ENCODE measurements around the gene TBP.

The TBP gene

GRCh38 chr6:170509723-170510018 is 44.5 kb upstream of the TBP start:
- Mint-ChIP-seq H3K27me3 (ENCODE audit: low read depth) (peaks cover 4% of the 10 kb centered on the region), H3K9me3 (peaks cover 18% of the 10 kb centered on the region), H3K4me1 (peaks cover 8% of the 10 kb centered on the region), H3K27ac (no peak overlapping the region), H3K36me3 (ENCODE audit: low read depth) (peaks cover 7% of the 10 kb centered on the region), H3K4me3 (no peak overlapping the region)
- TF ChIP-seq, protein P1, sequence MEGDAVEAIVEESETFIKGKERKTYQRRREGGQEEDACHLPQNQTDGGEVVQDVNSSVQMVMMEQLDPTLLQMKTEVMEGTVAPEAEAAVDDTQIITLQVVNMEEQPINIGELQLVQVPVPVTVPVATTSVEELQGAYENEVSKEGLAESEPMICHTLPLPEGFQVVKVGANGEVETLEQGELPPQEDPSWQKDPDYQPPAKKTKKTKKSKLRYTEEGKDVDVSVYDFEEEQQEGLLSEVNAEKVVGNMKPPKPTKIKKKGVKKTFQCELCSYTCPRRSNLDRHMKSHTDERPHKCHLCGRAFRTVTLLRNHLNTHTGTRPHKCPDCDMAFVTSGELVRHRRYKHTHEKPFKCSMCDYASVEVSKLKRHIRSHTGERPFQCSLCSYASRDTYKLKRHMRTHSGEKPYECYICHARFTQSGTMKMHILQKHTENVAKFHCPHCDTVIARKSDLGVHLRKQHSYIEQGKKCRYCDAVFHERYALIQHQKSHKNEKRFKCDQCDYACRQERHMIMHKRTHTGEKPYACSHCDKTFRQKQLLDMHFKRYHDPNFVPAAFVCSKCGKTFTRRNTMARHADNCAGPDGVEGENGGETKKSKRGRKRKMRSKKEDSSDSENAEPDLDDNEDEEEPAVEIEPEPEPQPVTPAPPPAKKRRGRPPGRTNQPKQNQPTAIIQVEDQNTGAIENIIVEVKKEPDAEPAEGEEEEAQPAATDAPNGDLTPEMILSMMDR (IDR thresholded peaks at IDR 0.05; ENCODE audit: unreplicated experiment in 3 of 3) = no peak

DNA sequence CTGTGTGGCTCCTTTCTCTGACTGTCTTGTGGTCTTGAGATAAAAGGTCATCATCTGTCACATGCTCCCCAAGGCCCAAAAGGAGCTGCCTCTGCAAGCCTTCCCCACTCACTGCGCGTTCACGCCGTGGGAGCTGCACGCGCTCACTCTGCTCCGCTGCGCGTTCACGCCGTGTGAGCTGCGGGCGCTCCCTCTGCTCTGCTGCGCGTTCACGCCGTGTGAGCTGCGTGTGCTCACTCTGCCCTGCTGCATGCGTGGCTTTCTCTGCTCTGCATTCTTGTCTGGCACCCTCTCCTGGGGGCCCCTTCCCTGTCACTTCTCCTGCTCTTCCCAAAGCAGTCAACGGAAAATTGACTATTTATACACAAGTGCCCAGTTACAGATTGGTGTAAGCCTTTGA is 43.5 kb upstream of the TBP start:
- Mint-ChIP-seq H3K4me1 (peaks cover 2% of the 10 kb centered on the region), H3K27ac (no peak overlapping the region), H3K4me3 (no peak overlapping the region), H3K27me3 (ENCODE audit: low read depth) (no peaks in the 10 kb centered on the region), H3K36me3 (ENCODE audit: low read depth) (peaks cover 11% of the 10 kb centered on the region), H3K9me3 (peaks cover 26% of the 10 kb centered on the region)
- TF ChIP-seq, protein P1 (IDR thresholded peaks at IDR 0.05; ENCODE audit: unreplicated experiment in 3 of 3) = no peak

GRCh38 chr6:170512249-170512648 is 41.9 kb upstream of the TBP start:
- Mint-ChIP-seq H3K9me3 (peaks cover 33% of the 10 kb centered on the region), H3K27ac (no peak overlapping the region), H3K27me3 (ENCODE audit: low read depth) (no peaks in the 10 kb centered on the region), H3K4me3 (no peak overlapping the region), H3K36me3 (ENCODE audit: low read depth) (peaks cover 11% of the 10 kb centered on the region), H3K4me1 (no peaks in the 10 kb centered on the region)
- TF ChIP-seq, protein P1 (IDR thresholded peaks at IDR 0.05; ENCODE audit: unreplicated experiment in 3 of 3) = no peak

- no peak overlapping the region for H3K27ac Mint-ChIP-seq
- H3K27me3 Mint-ChIP-seq (ENCODE audit: low read depth) = no peaks in the 10 kb centered on the region
- no peaks in the 10 kb centered on the region for H3K4me1 Mint-ChIP-seq
- H3K9me3 Mint-ChIP-seq = peaks cover 42% of the 10 kb centered on the region
- H3K36me3 Mint-ChIP-seq (ENCODE audit: low read depth) = peaks cover 11% of the 10 kb centered on the region
- TF ChIP-seq, protein P1 (IDR thresholded peaks at IDR 0.05; ENCODE audit: unreplicated experiment in 3 of 3) = no peak
- H3K4me3 Mint-ChIP-seq = no peak overlapping the region
These were observed 39.3 kb upstream of the TBP start for GRCh38 chr6:170514908-170515307.

GRCh38 chr6:170516783-170517616 is 37.2 kb upstream of the TBP start:
- Mint-ChIP-seq H3K4me3 (no peak overlapping the region), H3K27me3 (ENCODE audit: low read depth) (peaks cover 1% of the 10 kb centered on the region), H3K36me3 (ENCODE audit: low read depth) (peaks cover 11% of the 10 kb centered on the region), H3K27ac (no peak overlapping the region), H3K9me3 (peaks cover 52% of the 10 kb centered on the region), H3K4me1 (no peaks in the 10 kb centered on the region)
- TF ChIP-seq, protein P1 (IDR thresholded peaks at IDR 0.05; ENCODE audit: unreplicated experiment in 3 of 3) = peak; percentile 57 to 81 (median 73)

All from nephron (organoid).